Activated CD4-positive, CD25-positive, alpha-beta regulatory T cell treated with anti-CD3 and anti-CD28 coated beads, Interleukin-2, amount 50 U/mL, for 16 hours (primary cell): ENCODE measurements around the gene MYO1D.

Source experiments
- DNase-seq: peaks from one replicate; pipeline ENCODE4 v3.0.0-alpha.2; 2020; ENCODE audit warnings: low read depth, low spot score

Gene MYO1D

DNA sequence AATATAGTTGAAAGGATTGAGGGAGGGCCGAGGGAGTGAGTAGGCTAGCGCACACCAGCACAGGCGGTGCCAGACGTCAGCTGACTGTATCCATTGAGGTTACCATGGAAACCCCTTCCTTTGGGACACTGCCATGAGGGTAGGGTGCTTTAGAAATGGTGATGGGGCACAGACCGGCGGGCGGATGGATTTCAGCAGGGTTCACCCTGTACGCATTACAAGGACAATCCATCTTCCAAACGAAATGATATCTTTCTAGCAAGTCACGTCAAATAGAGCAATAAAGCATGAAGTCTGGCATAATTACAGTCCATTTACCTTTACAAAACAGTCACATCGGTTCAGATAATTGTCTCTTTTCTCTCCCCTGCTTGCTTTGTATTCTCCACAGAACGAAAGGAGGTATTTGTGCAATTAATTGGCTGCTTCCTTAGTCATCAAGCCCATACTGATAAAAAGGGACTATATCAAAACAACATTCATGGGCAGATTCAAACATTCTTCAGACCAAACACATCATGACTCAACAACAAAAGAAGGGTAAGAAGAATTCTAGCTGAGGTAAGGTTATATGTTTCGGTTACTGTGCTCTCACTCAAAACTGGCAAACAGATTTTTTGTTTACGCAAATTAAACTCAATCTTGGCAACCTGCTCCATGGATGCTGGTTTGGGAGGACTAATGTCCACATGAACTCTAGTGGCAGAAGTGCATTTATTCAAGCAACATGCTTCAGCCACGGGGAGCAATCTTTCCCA is 249.5 kb downstream of the MYO1D start:
- no peak for DNase-seq

DNA sequence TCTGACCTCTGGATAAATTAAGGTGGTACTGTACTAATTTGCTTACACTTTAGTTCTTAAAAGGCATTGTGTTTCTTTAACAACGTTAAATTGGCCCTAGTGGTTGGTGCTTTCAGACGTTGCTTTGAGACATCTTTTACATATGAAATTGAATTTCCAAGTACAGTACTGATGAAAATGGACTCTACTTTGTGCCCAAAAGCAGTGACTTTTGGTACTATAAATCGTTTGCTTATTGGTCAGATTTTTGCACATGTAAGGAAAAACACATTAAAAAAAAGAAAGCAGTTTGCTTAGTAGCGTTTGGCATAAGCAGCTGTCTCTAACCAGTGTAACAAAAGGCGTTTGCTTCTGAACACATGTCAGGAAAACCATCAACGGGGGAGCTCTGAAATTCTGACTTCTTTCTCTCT is 250.5 kb downstream of the MYO1D start:
- DNase-seq = no peak

DNA sequence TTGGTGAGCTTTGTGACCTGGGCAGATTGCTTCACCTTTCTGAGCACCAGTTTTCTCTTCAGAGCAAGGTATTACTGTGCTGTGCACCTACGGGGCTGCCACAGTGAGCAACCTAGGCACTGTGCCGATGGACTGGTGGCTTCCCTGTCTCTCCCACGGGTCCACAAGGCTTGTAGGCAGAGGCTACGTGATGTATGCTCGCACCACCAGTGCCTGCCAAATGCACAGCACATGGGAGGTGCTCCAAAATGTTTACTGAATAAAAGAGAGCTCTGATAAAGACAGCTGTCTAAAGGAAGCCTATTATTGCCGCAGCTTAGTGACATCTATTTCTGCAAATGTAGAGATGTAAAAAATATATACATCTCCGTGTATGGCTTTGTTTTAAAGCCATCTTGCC is 251.0 kb downstream of the MYO1D start:
- DNase-seq = no peak

DNA sequence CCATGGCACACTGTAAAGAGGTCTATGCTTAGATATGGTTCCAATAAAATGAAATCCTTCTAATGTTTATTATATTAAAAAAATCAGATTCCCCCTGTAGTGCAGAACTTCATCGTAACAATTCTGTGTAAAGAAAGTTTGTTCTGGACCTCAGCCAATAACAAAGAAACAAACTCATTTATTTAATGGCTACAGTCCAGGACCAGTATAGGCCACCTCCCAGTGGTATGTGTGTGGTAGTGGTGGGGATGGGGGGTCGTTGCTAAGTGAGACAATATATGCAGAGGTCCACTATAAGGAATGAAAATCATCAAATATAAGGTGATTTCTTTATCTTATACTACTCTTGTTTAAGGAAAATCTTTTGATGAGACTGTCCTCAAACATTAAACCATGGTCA is 253.7 kb downstream of the MYO1D start:
- DNase-seq = no peak

DNA sequence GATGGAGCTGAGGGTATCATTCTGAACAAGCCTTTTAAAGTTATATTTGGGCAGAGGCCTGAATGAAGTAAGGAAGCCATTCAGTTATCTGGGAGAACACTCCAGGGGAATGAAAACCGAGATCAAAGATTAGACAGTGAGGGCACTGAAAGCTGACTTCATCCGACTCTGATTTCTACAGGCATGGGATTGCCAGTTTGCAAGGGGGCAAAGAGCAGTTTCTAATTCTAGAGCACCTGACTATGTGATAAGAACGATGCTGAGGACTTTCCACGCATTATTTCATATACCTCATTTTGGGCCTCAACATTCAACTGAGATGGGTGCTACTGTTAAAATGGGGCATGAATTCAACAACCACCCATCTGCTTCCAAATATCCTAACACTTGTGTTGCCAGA is 254.4 kb downstream of the MYO1D start:
- DNase-seq = no peak

DNA sequence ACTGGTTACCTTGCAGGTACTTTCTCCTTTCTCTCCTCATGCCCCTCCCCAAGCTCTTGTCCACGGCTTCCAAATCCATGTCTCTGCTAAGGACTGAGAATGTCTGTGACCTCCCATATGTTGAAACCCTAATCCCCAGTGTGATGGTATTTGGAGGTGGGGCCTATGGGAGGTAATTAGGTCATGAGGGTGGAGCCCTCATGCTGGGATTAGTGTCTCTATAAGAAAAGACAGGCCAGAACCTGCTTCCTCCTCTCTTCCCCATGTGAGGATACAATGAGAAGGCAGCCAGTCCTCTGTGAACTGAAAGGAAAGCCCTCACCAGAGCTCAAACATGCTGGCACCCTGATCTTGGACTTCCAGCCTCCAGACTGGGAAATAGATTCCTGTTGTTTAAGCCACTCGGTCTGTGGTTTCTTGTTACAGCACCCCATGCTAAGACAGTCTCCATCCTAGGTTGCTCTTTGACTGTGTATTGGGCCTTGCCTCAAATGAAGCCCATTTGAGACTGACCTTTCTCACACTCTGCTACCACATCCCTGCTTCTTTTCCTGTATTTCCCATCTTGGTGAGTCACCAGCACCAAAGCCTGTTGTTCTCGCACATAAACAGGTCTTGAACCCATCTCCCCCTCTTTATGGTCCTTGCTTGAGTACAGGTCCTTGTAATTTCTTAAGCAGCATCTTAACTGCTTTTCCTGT is 255.2 kb downstream of the MYO1D start:
- DNase-seq = no peak

DNA sequence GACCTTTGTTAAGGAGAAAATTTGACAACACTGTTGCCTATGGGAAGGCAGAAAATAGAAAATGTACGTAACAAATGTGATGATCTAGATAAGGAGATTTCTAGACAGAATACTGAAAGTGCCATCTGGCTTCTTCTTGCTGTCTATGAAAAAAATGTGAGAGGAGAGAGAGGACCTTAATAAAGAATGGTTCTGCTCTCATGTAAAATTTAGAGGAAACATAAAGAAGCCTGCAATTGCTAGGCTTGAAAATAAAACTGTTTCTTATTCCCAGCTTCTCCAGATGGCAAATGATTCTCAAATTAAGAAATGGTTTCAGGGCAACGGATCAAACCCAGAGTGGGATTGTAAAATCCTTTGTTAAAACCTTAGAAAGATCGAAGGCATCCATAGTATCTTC is 261.6 kb downstream of the MYO1D start:
- DNase-seq = no peak

DNA sequence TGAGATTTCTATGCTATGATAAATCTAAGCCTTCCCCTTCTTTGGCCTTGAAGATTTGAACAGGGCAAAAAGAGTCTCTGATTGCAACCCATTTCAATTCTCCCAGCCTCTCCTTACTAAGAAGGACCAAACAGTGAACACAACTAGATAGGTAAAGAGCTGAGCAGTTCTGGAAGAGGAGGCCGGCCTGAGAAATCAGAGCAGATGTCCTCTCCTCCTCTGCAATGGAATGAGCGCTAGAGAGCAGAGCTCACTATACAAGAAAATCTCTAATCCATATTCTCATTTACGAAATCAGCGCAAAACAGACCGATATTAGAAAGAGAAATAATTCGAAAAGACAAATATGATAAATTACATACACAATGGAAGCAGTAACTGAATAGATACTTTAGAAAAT is 266.0 kb downstream of the MYO1D start:
- no peak for DNase-seq

DNA sequence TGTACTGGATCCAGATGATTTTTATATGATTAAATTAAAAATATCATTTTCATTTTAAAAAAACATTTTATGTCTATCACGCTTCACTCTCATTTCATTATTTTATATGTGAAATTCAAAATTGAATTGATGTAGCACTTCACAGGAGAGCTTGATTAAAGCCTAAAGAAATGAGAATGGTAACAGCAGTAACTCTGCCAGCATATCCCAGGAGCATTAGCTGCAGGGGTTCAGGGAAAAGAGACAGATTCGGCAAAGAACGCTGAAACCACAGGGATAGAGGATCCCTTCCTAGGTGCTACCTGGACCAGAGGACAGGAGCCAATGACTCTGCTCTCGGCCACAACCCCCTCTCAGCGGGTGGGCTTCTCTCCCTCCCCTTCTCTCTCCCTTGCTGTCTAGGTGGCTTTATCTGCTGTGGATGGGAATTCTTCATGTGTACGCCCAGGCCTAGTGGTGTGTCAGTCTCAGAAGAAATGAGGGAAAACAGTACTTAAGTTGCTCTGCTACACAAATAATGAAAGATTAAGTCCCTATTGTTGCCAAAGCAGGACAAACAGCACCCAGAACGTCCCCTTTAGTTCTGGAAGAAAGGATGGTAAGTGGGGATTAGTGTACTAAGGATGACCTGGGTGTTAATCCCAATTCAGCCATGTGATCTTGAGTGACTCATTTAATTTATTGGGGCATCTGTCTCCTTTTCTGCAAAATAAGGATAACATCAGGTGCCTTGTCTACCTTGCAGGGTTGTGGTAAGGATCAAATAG is 266.9 kb downstream of the MYO1D start:
- no peak for DNase-seq

DNA sequence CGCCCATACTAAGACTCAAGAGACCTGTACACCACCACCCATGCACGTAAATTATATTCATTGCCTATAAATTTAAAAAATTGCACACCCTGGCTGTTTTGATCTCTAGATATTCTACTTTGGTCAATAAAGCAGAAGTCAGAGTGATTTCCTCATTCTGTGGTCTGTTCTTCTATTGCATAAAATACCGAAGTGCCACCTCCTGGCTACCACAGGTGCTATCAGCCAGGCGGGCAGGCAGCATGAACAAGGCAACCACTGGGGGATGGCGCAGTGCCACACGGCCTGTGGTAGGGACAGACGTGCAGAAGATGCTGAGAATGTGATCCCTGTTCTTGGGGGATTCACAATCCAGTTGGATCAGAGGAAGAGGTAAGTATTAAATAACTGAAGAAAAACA is 267.8 kb downstream of the MYO1D start:
- peak; percentile 30 for DNase-seq

DNA sequence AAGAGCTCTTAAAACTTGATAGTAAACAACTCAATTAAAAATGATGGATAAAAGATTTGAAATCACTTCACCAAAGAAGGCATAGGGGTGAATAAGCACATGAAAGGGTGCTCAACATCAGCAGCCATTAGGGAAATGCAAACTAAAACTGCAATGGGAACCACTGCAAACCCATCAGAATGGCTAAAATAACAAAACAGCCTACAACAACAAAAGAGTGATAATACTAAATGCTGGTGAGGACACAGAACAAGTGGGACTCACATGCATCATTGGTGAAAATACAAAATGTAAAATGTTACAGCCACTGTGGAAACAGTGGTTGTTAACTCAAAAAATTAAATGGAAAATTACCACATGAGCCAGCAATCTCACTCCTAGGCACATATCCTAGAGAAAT is 268.7 kb downstream of the MYO1D start:
- no peak for DNase-seq

DNA sequence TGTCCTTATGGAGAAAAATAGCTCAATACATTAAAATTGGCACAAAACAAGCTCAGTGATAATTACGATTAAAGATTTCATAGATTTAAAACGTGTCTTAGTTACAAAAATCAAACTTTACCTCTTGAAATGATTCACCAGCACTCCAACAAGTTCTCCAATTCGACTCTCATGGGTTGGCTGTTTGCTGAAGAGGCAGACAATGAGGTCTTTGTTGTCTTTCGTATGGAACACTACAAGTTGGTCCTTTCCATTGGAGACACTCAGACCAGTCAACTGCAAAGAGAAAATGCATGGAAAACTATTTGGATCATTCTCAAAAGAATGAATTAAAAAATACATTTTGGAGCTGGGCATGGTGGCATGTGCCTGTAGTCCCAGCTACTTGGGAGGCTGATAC is 272.0 kb downstream of the MYO1D start:
- no peak for DNase-seq

DNA sequence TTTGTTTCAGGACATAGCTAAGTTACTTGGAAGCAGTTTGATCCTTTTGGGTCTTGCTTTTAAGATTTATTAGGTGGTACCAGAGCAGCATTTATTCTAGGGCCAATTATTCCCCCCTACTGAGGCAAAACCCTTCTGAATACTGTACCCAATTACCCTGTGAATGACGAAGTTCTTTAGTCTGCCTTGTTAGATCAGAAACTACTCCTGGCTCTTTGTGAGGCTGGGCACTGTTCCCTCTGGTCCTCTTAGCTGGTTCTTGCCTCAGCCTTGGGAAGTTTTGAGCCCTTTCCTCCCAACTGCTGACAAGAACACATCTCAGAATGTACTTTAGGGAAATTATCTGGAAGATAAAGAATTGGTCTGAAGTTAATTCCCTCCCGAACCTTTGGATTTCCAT is 274.5 kb downstream of the MYO1D start:
- DNase-seq = no peak

DNA sequence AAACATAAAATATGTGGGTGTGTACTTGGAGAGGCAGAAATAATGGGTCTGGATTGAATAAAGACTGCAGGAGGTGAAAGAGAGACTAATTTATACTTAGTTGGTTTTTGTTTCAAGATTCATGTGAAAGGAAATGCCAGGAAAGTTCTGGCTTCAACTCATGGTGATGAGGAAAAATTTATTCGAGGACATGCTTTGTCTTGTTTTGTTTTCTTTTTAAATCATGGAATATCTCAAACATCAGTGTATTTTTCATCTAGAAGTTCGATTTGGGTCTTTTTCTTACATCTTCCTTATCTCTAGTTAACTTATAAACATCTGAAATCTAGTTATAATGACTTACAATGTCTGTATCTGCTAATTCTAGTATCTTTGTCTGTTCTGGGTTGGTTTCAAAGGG is 275.1 kb downstream of the MYO1D start:
- DNase-seq = no peak

DNA sequence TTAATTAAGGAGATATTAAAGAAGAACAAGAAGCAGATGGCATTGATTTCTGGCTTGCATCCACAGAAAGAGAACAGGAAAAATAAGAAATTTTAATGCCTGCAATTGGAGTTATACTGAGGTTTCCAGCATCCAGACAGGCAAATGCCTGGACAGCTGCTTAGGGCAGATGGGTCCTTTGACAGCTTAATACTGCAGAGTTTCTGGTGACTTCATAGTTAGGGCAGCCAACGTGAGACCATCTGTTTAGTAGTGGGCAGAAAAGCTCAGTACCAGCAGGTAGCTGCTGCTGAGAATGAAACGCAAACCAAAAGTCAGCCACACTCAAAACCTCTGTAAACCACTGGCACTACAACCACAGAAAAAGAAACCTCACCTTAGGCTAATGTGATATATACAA is 280.3 kb downstream of the MYO1D start:
- no peak for DNase-seq

DNA sequence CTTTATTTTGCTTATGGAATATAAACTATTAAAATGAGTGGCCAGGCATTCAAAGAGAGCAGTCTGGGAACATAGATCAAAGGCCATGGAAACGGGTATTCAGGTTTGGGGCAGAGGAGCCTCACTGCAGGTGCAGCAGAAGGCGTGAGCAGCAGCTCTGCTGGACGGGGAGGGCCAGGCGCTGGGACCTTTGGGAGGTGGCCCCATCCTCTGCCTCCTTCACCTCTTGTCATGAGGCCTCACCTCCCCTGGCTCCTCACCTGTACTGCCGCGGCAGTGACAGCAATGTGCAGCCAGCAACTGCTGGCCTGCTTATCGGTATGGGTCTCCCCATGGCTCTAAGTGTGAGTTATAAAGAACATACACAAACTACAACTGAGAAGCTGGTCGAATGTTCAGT is 280.7 kb downstream of the MYO1D start:
- no peak for DNase-seq

DNA sequence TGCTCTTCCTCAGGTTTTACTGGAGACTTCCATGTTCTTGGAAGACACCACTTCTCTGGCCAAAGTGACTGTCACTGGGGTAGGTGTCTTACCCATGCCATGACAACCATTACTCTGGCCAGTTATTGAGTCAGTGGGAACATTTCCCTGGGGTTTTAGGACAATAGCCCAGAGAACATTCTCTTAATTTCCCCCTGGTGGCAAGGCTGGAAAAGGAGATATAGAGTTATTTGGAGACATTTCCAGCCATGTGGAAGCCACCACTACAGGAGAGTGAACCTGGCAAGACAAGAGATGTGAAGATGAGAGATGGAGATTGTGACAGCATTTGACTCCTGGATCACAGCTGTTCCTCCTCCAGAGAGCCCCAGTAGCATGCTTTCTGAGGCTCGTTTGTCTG is 283.9 kb downstream of the MYO1D start:
- DNase-seq = no peak

DNA sequence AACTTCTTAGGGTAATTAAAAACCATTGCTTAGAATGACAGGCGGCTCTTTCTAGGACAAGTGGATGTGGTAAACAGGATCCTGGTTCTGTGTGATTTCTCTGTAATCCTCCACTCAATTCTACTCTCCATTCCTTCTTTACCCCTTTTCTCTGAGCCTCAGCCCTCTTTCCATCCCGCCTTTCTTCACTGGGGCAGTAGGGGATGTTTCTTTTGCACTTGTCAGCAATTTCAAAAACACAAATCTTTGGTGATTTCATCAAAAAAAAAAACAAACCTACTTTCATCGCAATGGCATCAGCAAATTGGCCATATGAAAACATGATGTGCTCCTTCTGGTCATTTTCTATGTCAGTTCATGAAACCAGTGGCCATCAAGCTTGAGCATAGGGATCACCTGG is 285.5 kb downstream of the MYO1D start:
- DNase-seq = no peak

DNA sequence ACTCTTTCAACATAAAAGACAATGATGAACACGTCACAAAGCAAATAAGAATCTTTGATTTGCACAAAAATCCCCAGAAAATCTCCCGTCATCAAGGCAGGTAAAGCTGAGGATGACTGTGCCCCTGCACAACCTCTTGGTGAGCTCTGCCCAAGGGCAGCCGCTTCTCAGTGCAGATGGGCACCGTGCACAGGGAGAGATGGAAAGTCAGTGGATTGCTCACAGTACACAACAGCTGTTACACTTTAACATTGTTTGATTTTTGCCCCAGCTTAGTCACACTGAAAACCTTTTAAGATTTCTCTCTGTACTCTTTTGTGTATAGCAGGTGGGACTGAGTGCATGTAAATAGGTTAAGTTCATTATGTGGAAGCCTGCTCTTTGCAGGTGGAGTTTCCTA is 285.9 kb downstream of the MYO1D start:
- DNase-seq = no peak

DNA sequence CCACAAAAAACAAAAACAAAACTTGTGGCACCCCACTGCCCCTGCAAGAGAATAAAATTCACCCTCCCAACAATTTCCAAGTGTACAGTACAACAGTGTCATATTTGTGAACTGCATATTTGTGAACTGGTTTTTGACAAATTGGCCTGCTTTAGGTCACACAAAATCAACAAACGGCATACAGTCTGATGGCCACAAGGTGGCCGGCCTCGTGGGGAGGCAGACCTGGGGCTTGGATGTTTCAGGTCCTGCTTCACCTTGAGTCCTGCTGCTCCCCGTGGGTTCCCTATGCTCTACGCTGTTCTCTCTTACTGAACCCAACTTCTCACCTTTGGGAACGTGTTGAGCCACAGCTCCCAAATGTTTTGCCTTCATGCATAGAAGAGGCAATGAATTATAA is 287.9 kb downstream of the MYO1D start:
- DNase-seq = no peak

DNA sequence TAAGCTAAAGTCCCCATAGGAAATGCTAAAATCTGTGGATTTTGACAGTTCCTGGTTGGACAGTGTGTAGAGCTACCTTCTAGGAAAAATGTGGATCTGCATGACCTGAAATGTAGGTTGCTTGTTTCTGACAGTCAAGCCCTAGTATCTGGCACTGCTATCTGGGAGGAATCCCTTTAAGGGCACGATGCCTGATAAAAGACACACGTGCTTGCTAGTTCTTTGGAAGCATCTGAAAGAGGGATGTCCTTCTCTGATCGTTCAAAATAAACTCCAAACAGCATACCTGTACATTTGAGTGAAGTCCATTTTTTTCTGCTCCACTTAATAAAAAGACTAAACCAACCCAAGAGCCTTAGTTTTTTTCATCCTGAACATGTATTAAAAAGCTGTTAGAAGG is 288.8 kb downstream of the MYO1D start:
- no peak for DNase-seq

DNA sequence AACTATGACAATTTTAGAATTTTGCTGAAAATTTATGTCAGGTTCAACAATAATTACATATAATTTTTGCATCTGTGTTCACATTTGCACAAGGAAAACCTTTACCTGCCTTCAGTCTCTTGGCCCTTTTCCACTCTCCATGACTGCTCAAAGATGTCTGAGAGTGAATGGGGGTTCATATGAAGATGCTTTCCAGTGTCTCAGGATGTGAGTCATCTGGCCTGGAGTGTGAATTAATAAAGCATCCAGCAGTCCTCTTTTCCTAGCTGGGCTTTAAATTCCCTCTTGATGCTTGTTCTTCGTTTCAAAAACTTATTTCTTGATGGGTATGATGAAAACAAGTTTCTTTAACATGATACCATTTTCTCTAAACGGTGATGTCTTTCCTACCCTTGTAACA is 290.3 kb downstream of the MYO1D start:
- DNase-seq = no peak

DNA sequence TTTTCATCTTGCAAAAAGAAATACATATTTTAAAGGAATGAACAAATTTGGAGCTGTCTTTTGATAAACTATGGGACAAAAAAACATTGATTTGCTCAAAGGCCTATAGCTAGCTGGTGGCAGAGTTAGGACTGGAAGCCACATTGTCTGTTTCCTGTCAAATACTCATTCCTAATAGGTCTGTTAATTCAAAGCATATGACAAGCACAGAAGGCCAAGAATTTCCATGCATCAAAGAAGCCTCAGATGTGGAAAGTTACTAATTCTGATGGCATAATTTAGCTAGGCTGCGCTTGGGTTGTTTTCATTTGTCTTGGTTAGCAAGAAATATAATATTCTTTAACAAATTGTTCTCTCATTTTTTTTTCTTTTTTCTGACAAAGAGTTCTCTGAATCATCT is 292.1 kb downstream of the MYO1D start:
- no peak for DNase-seq
